Omental fat pad (tissue), 4 donors: Measurements from ENCODE around the gene MRPL37. TPM values are rescaled to one million over a fixed set of nuclear protein-coding genes. Genes with fewer than 3 reads are reported as not detected.

Experiments used
- ATAC-seq: fragments of 150-250 bp; one replicate; pipeline ENCODE4 v1.9.1; 2016; ENCODE audit warnings: mild to moderate bottlenecking, moderate library complexity; ENCODE audit not compliant: low FRiP score
- DNase-seq: peaks from one replicate; pipeline ENCODE4 v3.0.0-alpha.2; 2019; ENCODE audit warnings: low spot score
- total RNA-seq, 4 donors: library from RNA; depleted of rRNA; stranded (reverse); fragments of >200 nt; gene quantifications; one replicate each; pipeline ENCODE4 v1.1.0, GENCODE V29; 2016
- TF ChIP-seq, protein P1 (sequence below), 3 donors: fragments of 450-650 bp; IDR thresholded peaks; one replicate each; pipeline ENCODE4 v1.5.1; 2016 to 2017; ENCODE audit warnings: antibody characterized with exemption in 3 of 3, mild to moderate bottlenecking in 3 of 3, moderate library complexity in 2 of 3

MRPL37 gene
- total RNA-seq, 4 donors from 2014 or later, result 53.2 to 84.9 (median 56.9) TPM

DNA sequence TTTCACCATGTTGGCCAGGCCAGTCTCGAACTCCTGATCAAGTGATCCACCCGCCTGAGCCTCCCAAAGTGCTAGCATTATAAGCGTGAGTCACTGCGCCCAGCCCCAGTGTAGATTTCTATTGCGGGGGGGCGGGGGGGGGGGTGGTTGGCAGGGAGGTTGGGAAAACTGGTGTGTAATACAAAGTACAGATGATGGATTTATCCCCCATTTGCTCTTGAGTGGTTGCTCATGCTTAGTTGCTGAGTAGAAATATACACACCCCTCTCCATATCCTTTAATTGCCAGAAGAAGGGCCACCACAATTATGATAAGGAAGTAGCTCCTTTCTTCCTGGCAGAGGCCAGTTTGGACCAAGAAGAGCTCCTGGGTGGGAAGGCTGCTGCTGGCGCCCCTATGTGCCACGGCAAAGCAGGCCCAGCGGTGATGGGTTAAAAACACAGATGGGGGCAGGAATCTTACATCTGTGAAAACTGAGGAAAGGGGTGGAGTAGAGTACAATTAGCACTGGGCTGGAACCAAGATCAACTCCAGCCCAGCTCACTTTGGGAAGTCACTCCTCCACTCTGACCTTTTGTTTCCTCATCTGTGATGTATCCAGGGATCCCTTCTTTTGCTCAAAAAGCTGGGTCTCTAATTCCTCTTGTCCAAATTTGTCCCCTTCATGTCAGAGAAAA, 55.2 kb downstream of the MRPL37 start:
- ATAC-seq, result no peak
- TF ChIP-seq, protein P1, sequence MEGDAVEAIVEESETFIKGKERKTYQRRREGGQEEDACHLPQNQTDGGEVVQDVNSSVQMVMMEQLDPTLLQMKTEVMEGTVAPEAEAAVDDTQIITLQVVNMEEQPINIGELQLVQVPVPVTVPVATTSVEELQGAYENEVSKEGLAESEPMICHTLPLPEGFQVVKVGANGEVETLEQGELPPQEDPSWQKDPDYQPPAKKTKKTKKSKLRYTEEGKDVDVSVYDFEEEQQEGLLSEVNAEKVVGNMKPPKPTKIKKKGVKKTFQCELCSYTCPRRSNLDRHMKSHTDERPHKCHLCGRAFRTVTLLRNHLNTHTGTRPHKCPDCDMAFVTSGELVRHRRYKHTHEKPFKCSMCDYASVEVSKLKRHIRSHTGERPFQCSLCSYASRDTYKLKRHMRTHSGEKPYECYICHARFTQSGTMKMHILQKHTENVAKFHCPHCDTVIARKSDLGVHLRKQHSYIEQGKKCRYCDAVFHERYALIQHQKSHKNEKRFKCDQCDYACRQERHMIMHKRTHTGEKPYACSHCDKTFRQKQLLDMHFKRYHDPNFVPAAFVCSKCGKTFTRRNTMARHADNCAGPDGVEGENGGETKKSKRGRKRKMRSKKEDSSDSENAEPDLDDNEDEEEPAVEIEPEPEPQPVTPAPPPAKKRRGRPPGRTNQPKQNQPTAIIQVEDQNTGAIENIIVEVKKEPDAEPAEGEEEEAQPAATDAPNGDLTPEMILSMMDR (IDR thresholded peaks at IDR 0.05), result no peak

DNA sequence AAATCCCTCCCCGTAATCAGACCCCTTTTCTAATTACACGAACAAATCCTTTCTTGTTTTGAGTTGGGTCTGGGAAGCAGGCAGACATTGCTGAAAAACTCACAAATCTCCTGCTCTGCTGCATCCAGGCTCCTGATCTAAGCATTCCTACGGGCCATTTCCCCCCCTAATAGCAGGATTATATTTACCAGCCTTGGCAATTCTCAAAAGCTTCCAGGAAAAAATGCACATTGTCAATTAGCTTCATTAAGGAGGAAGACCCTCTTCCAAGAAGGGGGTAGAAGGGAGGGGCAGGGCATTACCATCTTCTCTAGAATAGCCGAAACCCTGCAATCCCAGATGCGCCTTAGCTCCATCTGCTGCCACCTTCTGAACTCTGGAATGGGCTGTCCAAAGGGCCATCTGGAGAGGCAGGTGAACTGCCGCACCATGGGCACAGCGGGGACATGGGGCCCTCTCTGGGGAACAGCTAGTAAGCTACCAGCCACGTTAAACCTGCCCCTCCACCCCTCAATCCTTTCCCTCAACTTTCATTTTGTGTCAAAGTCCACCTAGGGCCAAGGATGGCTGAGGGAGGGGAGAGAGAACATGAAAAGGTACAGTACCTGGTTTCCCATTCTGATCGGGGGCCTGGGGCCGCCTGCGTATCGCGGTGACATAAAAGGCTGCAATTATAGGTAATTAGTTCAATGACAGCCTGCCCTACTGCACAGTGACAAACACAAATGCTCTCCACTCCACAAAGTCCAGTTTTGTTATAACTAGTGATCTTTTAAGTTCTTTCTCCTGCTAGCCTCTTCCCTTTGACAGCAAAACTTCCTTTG, 56.8 kb downstream of the MRPL37 start:
- TF ChIP-seq, protein P1 (IDR thresholded peaks at IDR 0.05), result no peak
- DNase-seq, result no peak
- ATAC-seq, result no peak

More for the DNA sequence above, 55.2 kb downstream of the MRPL37 start:
- no peak for DNase-seq

DNA sequence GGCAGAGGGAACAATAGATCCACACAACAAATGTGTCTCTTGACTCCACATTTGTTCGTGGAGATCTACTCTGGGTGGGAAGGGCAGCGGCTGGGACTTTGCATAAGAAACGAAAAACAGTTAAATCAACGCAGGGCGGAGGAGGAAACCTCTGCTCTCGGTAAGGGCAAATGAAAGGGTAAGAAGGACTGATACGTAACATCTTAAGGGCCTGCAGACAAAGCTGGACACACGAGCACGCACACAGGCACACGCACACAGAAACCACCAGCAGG, 57.3 kb downstream of the MRPL37 start:
- ATAC-seq (no peak), DNase-seq (no peak)
- TF ChIP-seq, protein P1 (IDR thresholded peaks at IDR 0.05), result no peak

DNA sequence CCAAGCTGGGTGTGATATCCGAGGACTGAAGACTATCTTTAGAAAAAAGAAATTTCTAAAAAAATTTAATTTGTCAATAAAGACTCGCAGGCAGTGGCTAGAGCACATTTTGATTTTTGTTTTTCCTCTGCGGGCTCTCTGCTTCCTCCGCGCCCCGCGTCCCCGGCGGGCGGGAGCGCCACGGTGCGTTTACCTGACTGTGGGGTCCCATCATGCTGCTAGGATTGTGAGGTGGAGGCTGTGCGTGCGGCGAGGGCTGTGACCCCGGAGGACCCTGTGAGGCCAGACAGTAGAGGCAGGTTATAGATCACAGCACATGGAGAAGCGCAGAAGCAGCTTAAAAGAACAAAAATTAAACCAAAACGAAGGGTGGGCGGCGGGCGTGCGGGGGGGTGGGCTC, 57.9 kb downstream of the MRPL37 start:
- DNase-seq, result no peak
- no peak for ATAC-seq
- TF ChIP-seq, protein P1 (IDR thresholded peaks at IDR 0.05), result no peak

DNA sequence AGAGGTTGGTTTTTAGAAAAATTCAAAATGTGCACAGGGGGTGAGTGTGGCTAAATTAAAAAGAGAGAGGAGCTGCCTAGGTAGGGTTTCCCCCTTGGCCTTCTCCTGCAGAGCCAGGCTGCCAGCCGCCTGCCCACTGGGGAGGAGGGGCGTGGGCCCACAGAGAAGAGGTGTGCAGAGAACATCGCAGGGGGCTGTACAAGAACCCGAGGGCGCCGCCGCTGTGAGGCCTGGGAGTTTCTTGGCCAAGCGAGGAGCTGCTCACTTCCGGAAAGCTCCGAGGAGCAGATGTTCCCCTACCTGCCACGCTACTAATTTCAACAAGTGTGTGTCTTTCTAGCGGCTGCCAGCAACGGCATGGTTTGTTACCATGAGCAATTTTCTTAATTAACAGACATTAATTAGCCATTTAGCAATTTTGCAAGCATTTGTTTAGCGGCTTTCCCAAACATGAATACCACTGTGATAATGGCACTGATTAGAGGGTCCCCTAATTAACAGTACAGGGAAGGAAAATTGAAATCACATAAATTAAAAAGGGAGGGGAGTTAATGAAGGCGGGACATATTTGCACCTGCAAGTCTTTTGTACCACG, 59.7 kb downstream of the MRPL37 start:
- ATAC-seq (no peak), DNase-seq (no peak)
- TF ChIP-seq, protein P1 (IDR thresholded peaks at IDR 0.05), result no peak

DNA sequence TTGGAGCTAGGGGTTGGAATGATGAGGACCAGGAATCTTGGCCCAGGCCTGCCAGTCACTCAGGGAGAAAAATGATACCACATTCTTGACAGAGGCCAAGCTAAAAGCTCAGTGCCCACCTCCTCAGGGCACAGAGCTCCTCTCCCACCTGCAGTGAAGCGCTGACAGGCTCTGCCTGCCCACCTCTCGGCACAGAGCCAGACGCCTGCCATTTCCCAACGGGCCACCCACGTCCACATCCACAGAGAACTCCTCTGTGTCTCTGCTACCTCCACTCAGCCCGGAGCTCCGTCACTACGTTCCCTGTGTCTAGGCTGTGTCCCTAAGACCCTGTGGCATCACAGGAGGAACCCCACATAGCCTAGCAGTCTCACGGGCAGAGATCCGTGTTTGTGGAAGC, 60.8 kb downstream of the MRPL37 start:
- TF ChIP-seq, protein P1 (IDR thresholded peaks at IDR 0.05), result no peak
- DNase-seq, result no peak
- ATAC-seq, result no peak
